K562 (cell line): ENCODE data around the gene AKAP3. TPM values are rescaled to one million over a fixed set of nuclear protein-coding genes. Genes with fewer than 3 reads are reported as not detected.

Source experiments
- ATAC-seq: fragments of 200-7000 bp; cut with Tn5 transposase; 3 replicates; pipeline ENCODE4 v1.9.1; 2020; ENCODE audit warnings: moderate library complexity
- BruUV-seq: library from RNA; stranded (reverse); fragments of 400-500 nt; replicated peaks from 2 replicates; lab custom pipeline; 2021; lab: Mats Ljungman, UMichigan
- CTCF ChIA-PET: fragments of 300-600 bp; formaldehyde crosslinking; extraction: SDS; loops from one replicate; lab custom pipeline; 2021; ENCODE audit warnings: low intra/inter-chr PET ratio; lab: Yijun Ruan, JAX
- POLR2A ChIA-PET: fragments of 300-600, 350-650 bp; sonication (Branson Sonifier 250); formaldehyde crosslinking; extraction: SDS; loops from one replicate; lab custom pipeline; 2021; ENCODE audit warnings: antibody characterized with exemption, inconsistent platforms; lab: Yijun Ruan, JAX
- DNase-seq, 4 experiments: peaks; one replicate each; pipeline versions ENCODE4 v3.0.0 to v3.0.0-alpha.2; 2011 to 2018; ENCODE audit warnings: low spot score in 3 of 4, mixed read lengths in 3 of 4; ENCODE audit errors: extremely low read depth in 1 of 4
- FAIRE-seq: peaks from 2 replicates; lab custom pipeline; 2011; peaks lifted over from hg19 to GRCh38; lab: Jason Lieb, UNC
- H2AFZ ChIP-seq: 2 replicates; pipeline ENCODE4 v1.6.0; 2011; ENCODE audit warnings: low read depth, low read length, control low read depth, inconsistent platforms
- H3K27ac ChIP-seq: fragments of 200-600 bp; 3 replicates; pipeline ENCODE4 v1.8.0; 2011; ENCODE audit warnings: low read depth, mild to moderate bottlenecking, control low read depth, inconsistent platforms, low read length, moderate library complexity, mixed read lengths; ENCODE audit errors: extremely low read depth
- H3K27me3 ChIP-seq, 2 experiments: fragments of 300-600 bp in 1 of 2; 2 replicates in 1 of 2; 3 replicates in 1 of 2; pipeline versions ENCODE4 v1.6.0 to v1.8.0; 2011; ENCODE audit warnings: inconsistent platforms in 2 of 2, low read length in 2 of 2, mild to moderate bottlenecking in 1 of 2, mixed read lengths in 1 of 2, moderate library complexity in 1 of 2; ENCODE audit not compliant: control insufficient read depth in 2 of 2, insufficient read depth in 2 of 2
- H3K36me3 ChIP-seq: fragments of 300-600 bp; 3 replicates; pipeline ENCODE4 v1.8.0; 2011; ENCODE audit warnings: mild to moderate bottlenecking, low read length, inconsistent platforms; ENCODE audit not compliant: control insufficient read depth, insufficient read depth
- H3K4me1 ChIP-seq, 2 experiments: fragments of 200-600 bp in 1 of 2; replicated peaks in 1 of 2; 2 replicates in 1 of 2; 3 replicates in 1 of 2; pipeline versions ENCODE4 v1.5.1 to v1.8.0; 2011; ENCODE audit warnings: inconsistent platforms in 2 of 2, low read length in 2 of 2, mild to moderate bottlenecking in 1 of 2, mixed read lengths in 1 of 2, moderate library complexity in 1 of 2; ENCODE audit not compliant: control insufficient read depth in 2 of 2, insufficient read depth in 2 of 2
- H3K4me2 ChIP-seq: 2 replicates; pipeline ENCODE4 v1.6.1; 2011; ENCODE audit warnings: low read length, control low read depth, inconsistent platforms, mixed read lengths; ENCODE audit not compliant: insufficient read depth
- H3K4me3 ChIP-seq: fragments of 200-600 bp; sonication (generic), shearing (Covaris generic); 2 replicates; pipeline ENCODE4 v1.5.1; 2016; ENCODE audit warnings: control low read depth, inconsistent platforms
- H3K79me2 ChIP-seq: fragments of 200-600 bp; 3 replicates; pipeline ENCODE4 v1.8.0; 2011; ENCODE audit warnings: low read length, inconsistent platforms; ENCODE audit not compliant: control insufficient read depth, insufficient read depth
- H3K9ac ChIP-seq, 2 experiments: 2 replicates each; pipeline versions ENCODE4 v1.6.0 to v1.6.1; 2011; ENCODE audit warnings: low read depth in 2 of 2, low read length in 2 of 2, control low read depth in 1 of 2, inconsistent platforms in 1 of 2, mild to moderate bottlenecking in 1 of 2, mixed read lengths in 1 of 2; ENCODE audit not compliant: insufficient read depth in 1 of 2
- H3K9me1 ChIP-seq: one replicate; pipeline ENCODE4 v1.6.0; 2011; ENCODE audit warnings: inconsistent platforms, mild to moderate bottlenecking, low read length, moderate library complexity; ENCODE audit not compliant: control insufficient read depth, insufficient read depth
- H3K9me3 ChIP-seq: replicated peaks from 2 replicates; pipeline ENCODE4 v1.5.1; 2011; ENCODE audit warnings: low read depth, low read length, inconsistent platforms; ENCODE audit not compliant: control insufficient read depth, insufficient read depth
- H4K20me1 ChIP-seq: replicated peaks from 2 replicates; pipeline ENCODE4 v1.6.1; 2011; ENCODE audit warnings: low read length, inconsistent platforms, mixed read lengths; ENCODE audit not compliant: control insufficient read depth, insufficient read depth
- MTA3 ChIP-seq: fragments of 450-650 bp; formaldehyde crosslinking; IDR thresholded peaks from 2 replicates; pipeline ENCODE4 v1.6.1; 2017; ENCODE audit warnings: mild to moderate bottlenecking, borderline replicate concordance
- RFX1 ChIP-seq: fragments of 450-650 bp; IDR thresholded peaks from 2 replicates; pipeline ENCODE4 v1.6.1; 2016; ENCODE audit warnings: mild to moderate bottlenecking, moderate library complexity
- TARDBP ChIP-seq: fragments of 450-650 bp; IDR thresholded peaks from 2 replicates; pipeline ENCODE4 v1.6.1; 2016
- ZNF780A ChIP-seq: fragments of 250-450 bp; sonication (Bioruptor Pico); IDR thresholded peaks from 2 replicates; pipeline ENCODE4 v1.5.0; 2021; ENCODE audit warnings: mild to moderate bottlenecking
- WGBS: fragments of 100-300 bp; shearing (Covaris generic); methylation state at CpG from one replicate; pipeline ENCODE4 v1.1.6; 2016; ENCODE audit warnings: low coverage, mixed read lengths; ENCODE audit not compliant: insufficient coverage; ENCODE audit errors: missing lambda C conversion rate; 5-methylcytosine and 5-hydroxymethylcytosine counted together
- in situ Hi-C: fragments of 300-500 bp; cut with MboI; formaldehyde crosslinking; loops from 4 replicates; pipeline ENCODE4 v1.15.0; 2018; ENCODE audit warnings: inconsistent platforms, mixed read lengths
- intact Hi-C: fragments of 100-400 bp; cut with micrococcal nuclease; formaldehyde crosslinking; loops from 2 replicates; pipeline ENCODE4 v1.14.2; 2022
- polyA plus RNA-seq, 8 experiments: library from polyadenylated mRNA; depleted of rRNA in 4 of 8; stranded (reverse) in 5 of 8; unstranded in 3 of 8; fragments of >200 nt; fragmentation: Nextera tagmentation in 2 of 8; fragmentation: Illumina TruSeq in 1 of 8; extraction: Ambion mirVana in 2 of 8; extraction: Trizol in 1 of 8; gene quantifications; 2 replicates each; pipeline versions ENCODE4 v1.2.1 to v1.2.3, GENCODE V29; 2011 to 2014; ENCODE audit warnings: inconsistent platforms in 1 of 8, missing spikeins in 1 of 8
- total RNA-seq, 7 experiments: library from RNA; depleted of rRNA in 6 of 7; stranded (reverse); fragments of >200 nt in 6 of 7; fragmentation: Illumina TruSeq in 2 of 7; extraction: Trizol in 2 of 7; gene quantifications; 2 replicates each; pipeline versions ENCODE4 v1.2.1 to v1.2.3, GENCODE V29; 2011 to 2021; ENCODE audit warnings: low replicate concordance in 1 of 7
- TF ChIP-seq, protein P1 (sequence below): fragments of 450-650 bp; IDR thresholded peaks from 2 replicates; pipeline ENCODE4 v1.6.1; 2016; ENCODE audit warnings: mild to moderate bottlenecking

AKAP3 gene
- total and polyA plus RNA-seq, 9 of the 15 experiments (the other 6 are each of a cell fraction or from before 2014, with no cell fraction given) = 0.17 to 2.8 (median 0.43) TPM

DNA sequence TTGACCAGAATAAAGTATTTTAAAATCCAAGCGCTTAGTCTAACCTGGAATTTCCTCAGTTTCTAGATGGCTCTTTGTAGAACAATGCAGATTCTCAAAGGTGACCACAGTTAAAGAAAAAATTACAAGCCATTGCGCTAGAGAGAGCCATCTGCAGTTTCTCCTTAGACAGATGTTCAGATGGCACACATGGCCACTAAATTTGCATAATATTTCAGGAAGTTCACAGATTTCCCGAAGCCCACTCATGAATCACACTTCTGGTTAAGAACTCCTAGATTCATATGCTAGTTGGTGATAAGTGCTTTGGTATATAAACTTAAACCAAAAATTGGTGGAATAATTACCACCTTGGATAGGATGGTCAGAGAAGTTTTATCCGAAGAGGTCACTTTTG lies 749 bp downstream of the AKAP3 start (continued):
- TF ChIP-seq, protein P1, sequence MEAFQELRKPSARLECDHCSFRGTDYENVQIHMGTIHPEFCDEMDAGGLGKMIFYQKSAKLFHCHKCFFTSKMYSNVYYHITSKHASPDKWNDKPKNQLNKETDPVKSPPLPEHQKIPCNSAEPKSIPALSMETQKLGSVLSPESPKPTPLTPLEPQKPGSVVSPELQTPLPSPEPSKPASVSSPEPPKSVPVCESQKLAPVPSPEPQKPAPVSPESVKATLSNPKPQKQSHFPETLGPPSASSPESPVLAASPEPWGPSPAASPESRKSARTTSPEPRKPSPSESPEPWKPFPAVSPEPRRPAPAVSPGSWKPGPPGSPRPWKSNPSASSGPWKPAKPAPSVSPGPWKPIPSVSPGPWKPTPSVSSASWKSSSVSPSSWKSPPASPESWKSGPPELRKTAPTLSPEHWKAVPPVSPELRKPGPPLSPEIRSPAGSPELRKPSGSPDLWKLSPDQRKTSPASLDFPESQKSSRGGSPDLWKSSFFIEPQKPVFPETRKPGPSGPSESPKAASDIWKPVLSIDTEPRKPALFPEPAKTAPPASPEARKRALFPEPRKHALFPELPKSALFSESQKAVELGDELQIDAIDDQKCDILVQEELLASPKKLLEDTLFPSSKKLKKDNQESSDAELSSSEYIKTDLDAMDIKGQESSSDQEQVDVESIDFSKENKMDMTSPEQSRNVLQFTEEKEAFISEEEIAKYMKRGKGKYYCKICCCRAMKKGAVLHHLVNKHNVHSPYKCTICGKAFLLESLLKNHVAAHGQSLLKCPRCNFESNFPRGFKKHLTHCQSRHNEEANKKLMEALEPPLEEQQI = no peak
- TF ChIP-seq MTA3 (no peak), ZNF780A (no peak)

DNA sequence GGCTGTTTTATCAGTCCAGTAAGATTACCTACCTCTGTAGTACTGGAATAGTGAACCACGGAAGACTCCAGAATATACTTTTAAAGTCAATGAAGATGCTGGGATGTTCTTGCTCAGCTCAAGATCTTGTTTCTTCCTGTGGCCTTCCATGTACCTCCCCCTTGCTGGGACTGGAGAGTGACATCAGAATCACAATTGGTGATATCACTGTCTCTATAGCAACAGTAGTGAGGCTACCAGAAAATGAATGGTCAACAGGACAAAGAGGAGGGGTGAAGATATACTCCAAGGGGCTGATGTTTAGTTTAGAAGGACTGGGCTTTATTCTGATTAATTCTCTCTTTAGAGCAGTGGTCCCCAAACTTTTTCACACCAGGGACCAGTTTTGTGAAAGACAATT lies 3.8 kb downstream of the AKAP3 start:
- no peaks in the 10 kb centered on the region for H4K20me1 ChIP-seq
- H3K4me1 ChIP-seq = no peaks in the 10 kb centered on the region
- ATAC-seq (no peak), FAIRE-seq (no peak), DNase-seq (no peak)
- no peak overlapping the region for H3K9ac ChIP-seq
- intact Hi-C loops (loop anchor here (10.0 kb wide), 1 partner anchor 100 kb away; no protein-coding TSS in a partner anchor), in situ Hi-C loops (no loop called here)
- H2AFZ ChIP-seq = no peak overlapping the region
- no peaks in the 10 kb centered on the region for H3K9me3 ChIP-seq
- no peaks in the 10 kb centered on the region; a peak in 2 of 5 replicates for H3K27me3 ChIP-seq
- WGBS = 27% methylated on average over 1 of the region's 1 CpG
- ChIA-PET POLR2A (interaction anchor here (0.7 kb wide), 2 partner anchors 16 to 419 kb away, joined by 3 read pairs; no protein-coding TSS in a partner anchor), CTCF (no interaction called here)
- no peaks in the 10 kb centered on the region for H3K9me1 ChIP-seq
- no peaks in the 10 kb centered on the region for H3K36me3 ChIP-seq
- TF ChIP-seq RFX1 (peak; percentile 63), TARDBP (no peak)
- no peak overlapping the region for H3K27ac ChIP-seq
- H3K4me3 ChIP-seq = no peak overlapping the region
- peaks cover 16% of the 10 kb centered on the region for H3K79me2 ChIP-seq
- no peak overlapping the region for H3K4me2 ChIP-seq
- no TSS peak for BruUV-seq
